OCI-LY1 (cell line): Measurements from ENCODE around the gene WWOX.

Experiments used
- CTCF ChIP-seq: fragments of 200-600 bp; sonication (generic), shearing (Covaris generic); IDR thresholded peaks from 2 replicates; pipeline ENCODE4 v1.5.1; 2017; ENCODE audit warnings: mild to moderate bottlenecking, antibody characterized with exemption, low read length, moderate library complexity, mixed read lengths
- EZH2 ChIP-seq: fragments of 200-600 bp; sonication (generic), shearing (Covaris generic); IDR thresholded peaks from 2 replicates; pipeline ENCODE4 v1.8.0; 2017; ENCODE audit warnings: borderline replicate concordance, mixed run types, mild to moderate bottlenecking, antibody characterized with exemption, low read length, moderate library complexity, mixed read lengths

GRCh38 chr16:78866521-78866920 is 767.1 kb downstream of the WWOX start:
- TF ChIP-seq CTCF: no peak
- TF ChIP-seq EZH2: no peak
